Activated CD8-positive, alpha-beta memory T cell treated with anti-CD3 and anti-CD28 coated beads for 48 hours (primary cell): ENCODE results near the gene ZNF735.
A peak's percentile ranks its signal among the peaks of the same experiment; 100 is the strongest.
"Not testable (repeated sequence)": the region's sequence is repeated elsewhere in the genome, so short reads cannot be mapped to it uniquely, and the experiment has no call there.

ENCODE experiments used
- DNase-seq, 3 experiments: peaks; one replicate each; pipeline ENCODE4 v3.0.0-alpha.2; 2020; ENCODE audit warnings: low read depth in 2 of 3, low spot score in 2 of 3

Gene ZNF735

DNA sequence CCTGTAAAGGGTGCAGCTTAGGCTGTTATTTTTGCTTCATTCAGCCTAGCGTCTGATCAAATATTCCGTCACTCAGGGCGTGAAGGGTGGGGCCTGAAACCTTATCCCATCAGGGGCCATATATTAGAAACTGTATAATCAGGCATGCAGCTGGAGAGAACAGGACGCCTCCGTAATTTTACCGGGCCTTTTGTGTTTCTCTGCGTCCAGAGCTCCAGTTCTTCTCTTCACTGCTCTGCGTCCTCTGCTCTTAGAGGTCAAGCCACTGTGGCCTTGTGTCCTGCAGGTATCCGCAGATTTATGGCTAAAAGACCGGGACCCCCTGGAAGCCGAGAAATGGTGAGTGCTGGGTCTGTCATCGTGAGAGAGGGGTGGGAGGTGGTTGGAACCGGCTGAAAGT is at the start of gene ZNF735:
Gene ZNF735, plus strand, starts transcription at position 301 of the 400 bp plus-strand sequence. Its CDS starts 0 bp downstream, at position 301.
- no peak for DNase-seq

- not testable (repeated sequence) for DNase-seq
Observed at GRCh38 chr7:64170974-64171373, 36.0 kb upstream of the ZNF735 start.

GRCh38 chr7:64174328-64174727 is 32.7 kb upstream of the ZNF735 start:
- no peak for DNase-seq

GRCh38 chr7:64174941-64175340 is 32.1 kb upstream of the ZNF735 start:
- DNase-seq, result no peak

- no peak for DNase-seq
Observed at GRCh38 chr7:64180989-64181388, 26.0 kb upstream of the ZNF735 start.

GRCh38 chr7:64181586-64181985 is 25.4 kb upstream of the ZNF735 start:
- no peak for DNase-seq

GRCh38 chr7:64182036-64182790 is 24.8 kb upstream of the ZNF735 start:
- no peak for DNase-seq

DNA sequence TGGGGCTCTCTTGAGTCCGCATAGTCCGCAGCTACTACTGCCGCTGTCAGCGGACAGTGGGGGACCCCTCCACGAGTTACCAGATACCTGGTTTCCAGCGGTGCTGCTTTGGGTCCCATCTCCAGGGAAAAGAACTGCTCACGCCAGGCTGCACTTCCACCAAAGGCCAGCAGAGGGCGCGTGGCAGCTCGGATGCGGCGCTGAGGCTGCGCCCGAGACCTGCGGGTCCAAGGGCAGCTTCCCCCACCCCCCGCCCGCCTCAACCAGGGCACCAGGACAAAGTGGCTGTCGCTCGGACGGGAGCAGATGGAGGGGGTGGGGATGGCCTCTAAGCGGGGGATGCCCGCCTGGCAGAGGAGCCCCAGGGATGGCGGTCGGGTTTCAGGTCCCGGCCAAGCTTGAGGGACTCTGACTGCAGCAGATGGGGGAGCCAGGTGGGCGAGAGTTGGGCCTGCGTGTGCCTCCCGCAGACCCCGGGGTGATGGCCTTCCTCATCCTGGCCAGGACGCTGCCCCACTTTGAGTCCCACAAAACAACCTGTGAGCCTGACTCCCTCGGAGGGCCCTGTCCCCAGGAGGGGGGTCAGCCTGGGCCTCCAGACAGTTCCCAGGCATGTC is 23.8 kb upstream of the ZNF735 start:
- DNase-seq, result peak in 2 of 3 experiments; percentile 12 to 29

- DNase-seq, result no peak
Observed at GRCh38 chr7:64183827-64184372, 23.1 kb upstream of the ZNF735 start.

DNA sequence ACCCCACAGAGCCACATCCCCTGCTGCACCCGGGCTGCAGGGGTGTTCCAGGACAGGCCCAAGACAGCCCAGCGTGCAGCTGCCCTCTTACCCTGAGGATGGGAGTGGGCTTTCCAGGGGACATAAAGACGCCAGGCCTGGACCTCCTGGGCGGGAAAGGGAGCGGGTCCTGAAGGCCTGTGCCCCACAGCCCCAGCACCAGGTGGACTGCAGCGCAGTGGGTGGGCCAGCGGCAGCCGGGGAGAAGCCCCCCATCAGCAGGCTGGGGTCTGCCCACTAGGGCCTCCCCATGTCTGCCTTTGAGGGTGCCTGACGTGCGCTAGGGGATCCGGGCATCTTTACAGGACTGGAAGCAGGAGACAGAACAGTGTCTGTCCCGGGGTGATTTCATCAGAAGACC is 22.6 kb upstream of the ZNF735 start:
- DNase-seq, result no peak

DNA sequence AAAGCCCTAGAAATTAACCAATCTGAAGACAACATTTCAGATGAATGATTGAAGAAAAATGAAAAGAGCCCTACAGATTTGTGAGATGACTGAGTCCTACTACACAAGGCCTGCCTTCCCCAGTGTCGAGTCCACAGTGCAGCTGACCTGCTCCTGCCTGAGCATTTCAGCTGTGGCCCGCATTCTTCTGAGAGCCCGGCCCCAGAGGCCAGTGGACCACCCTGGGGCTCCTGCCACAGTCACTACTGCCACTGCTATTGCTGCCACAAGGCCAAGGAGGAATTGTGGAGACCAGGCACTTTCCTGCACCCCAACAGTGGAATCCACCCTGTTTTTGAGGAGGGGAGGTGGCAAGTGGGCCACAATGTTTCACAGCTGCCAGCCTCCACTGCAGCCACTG is 19.6 kb upstream of the ZNF735 start:
- DNase-seq, result no peak

DNA sequence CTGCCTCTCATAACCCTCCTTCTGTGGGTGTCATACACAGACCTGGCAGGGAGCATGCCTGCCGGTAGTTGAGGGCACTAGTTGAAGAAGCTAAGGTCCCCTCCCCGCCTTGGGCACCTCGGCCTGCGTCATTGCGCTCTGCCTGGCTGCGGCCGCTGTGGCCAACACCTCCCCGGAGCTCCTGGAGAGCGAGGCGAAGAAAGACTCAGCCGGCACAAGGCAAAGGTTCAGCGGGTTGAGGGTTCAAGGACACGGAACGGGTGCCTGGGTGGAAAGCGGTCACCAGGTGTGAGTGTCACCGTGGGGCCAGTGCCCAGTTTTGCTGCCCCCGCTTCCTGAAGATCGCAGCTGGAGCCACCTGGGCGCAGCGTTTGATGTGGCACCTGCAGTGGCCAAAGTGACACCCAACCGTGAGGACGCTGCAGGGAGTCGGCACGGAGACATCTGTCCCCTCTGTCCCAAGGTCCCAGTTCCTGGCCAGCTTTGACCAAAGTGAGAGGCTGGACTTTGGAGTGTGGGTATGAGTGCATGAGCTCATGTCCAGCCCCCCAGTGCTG is 14.8 kb upstream of the ZNF735 start:
- no peak for DNase-seq

DNA sequence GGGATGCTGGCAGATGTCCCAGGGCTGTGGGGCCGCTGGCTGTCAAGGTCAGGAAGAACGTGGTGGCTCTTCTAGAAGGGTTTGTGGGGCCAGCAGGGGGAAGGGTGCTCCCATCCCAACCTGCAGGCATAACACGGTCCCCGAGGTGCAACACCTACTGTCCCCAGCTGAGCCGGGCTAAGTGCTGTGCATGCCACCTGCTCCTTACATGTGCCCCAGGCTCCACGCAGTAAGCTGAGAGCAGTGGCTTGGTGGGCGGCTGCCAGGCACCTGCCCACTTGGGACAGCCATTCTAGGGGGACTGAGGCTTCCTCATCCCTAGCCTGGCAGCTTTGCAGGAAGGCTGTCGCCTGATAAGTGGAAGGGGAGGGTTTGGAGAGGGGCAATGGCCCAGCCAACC is 14.2 kb upstream of the ZNF735 start:
- no peak for DNase-seq

- DNase-seq, result not testable (repeated sequence)
Observed at GRCh38 chr7:64219710-64220298, 12.8 kb downstream of the ZNF735 start.

GRCh38 chr7:64223366-64223765 is 16.4 kb downstream of the ZNF735 start:
- no peak for DNase-seq

DNA sequence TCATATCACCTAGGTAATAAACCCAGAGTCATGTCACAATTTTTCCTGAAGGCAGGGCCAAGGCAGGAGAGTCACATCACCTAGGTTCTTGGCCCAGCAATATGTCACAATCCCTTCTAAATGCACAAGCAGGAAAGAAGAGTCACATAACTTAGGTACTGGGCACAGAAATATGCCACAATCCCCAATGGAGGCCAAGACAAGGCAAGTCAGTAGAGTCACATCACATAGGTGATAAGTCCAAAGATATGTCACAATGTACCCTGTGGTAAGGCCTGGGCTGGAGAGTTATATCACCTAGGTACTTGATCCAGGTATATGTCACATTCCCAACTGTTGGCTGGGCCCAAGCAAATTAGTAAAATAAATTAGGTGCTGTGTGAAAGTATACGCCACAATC is 21.2 kb downstream of the ZNF735 start, which contains the start of gene ZNF679:
Gene ZNF679, plus strand, starts transcription at position 301 of the 400 bp plus-strand sequence. CDS start 20,644 bp downstream, outside the sequence.
- DNase-seq, result not testable (repeated sequence)

GRCh38 chr7:64266341-64266919 is 59.4 kb downstream of the ZNF735 start:
- no peak for DNase-seq
